ENCODE results near the gene TSPY8. TPM values are rescaled to one million over a fixed set of nuclear protein-coding genes. Genes with fewer than 3 reads are reported as not detected.

Gene TSPY8, protein sequence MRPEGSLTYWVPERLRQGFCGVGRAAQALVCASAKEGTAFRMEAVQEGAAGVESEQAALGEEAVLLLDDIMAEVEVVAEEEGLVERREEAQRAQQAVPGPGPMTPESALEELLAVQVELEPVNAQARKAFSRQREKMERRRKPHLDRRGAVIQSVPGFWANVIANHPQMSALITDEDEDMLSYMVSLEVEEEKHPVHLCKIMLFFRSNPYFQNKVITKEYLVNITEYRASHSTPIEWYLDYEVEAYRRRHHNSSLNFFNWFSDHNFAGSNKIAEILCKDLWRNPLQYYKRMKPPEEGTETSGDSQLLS
- not detected in 2 replicates for total RNA-seq

DNA sequence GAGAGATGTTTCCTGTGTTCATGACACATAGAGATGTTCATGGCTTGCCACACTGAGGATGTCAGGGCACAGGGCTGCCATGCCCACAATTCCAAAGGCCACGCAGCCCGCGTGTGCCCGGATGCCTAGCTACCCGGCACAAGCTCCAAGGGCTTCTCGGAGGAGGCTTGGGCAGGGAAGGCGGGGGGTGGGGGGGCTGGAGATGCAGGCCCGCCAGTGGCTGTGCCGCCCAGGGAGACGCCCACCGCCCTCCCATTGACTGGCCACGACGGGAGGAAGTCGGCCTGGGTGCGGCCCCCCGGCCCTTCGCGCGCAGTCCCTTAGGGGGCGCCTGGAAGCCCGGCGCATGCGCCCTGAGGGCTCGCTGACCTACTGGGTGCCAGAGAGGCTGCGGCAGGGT lies at the start of gene TSPY8:
Gene TSPY8, plus strand, starts transcription at position 301 of the 400 bp plus-strand sequence. Its CDS starts 46 bp downstream, at position 347.

DNA sequence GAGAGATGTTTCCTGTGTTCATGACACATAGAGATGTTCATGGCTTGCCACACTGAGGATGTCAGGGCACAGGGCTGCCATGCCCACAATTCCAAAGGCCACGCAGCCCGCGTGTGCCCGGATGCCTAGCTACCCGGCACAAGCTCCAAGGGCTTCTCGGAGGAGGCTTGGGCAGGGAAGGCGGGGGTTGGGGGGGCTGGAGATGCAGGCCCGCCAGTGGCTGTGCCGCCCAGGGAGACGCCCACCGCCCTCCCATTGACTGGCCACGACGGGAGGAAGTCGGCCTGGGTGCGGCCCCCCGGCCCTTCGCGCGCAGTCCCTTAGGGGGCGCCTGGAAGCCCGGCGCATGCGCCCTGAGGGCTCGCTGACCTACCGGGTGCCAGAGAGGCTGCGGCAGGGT lies 20.4 kb upstream of the TSPY8 start, which contains the start of gene TSPY4:
Gene TSPY4, plus strand, starts transcription at position 301 of the 400 bp plus-strand sequence. Its CDS starts 46 bp downstream, at position 347.

DNA sequence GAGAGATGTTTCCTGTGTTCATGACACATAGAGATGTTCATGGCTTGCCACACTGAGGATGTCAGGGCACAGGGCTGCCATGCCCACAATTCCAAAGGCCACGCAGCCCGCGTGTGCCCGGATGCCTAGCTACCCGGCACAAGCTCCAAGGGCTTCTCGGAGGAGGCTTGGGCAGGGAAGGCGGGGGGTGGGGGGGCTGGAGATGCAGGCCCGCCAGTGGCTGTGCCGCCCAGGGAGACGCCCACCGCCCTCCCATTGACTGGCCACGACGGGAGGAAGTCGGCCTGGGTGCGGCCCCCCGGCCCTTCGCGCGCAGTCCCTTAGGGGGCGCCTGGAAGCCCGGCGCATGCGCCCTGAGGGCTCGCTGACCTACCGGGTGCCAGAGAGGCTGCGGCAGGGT lies 40.5 kb downstream of the TSPY8 start, which contains the start of gene TSPY3:
Gene TSPY3, plus strand, starts transcription at position 301 of the 400 bp plus-strand sequence. Its CDS starts 46 bp downstream, at position 347.

Other genes with a start within 250 kb of the TSPY8 start
- not detected in 2 replicates for gene TSPY4, start 20.3 kb upstream of the TSPY8 start, total RNA-seq
- not detected in 2 replicates for gene TSPY3, start 40.6 kb downstream of the TSPY8 start, total RNA-seq
- gene TSPY1, start 109.2 kb downstream of the TSPY8 start, total RNA-seq: not detected in 2 replicates
- not detected in 2 replicates for gene TSPY9, start 129.5 kb downstream of the TSPY8 start, total RNA-seq
- gene TSPY10, start 170.1 kb downstream of the TSPY8 start, total RNA-seq: not detected in 2 replicates

All from aortic smooth muscle cell (primary cell).